Measurements from ENCODE around the gene RPS13.

DNA sequence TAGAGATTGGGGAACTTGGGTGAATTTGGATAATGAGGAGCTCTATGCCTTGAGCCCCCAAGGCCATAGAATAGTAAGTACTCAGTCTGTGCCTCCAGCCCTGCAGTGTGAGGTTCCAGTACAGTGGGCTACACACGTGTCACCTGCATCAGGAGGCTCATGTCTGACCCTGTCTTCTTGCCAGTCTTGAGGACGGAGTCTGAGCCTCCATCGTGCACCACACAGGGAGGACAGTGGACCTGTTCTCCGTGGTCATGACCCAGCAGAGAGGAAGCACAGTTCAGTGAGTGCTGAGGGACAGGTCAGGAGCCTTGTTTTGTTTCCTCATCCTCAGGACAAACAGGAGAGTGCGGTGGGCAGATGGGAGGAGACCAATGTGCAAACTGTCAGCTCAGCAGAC is 30.8 kb downstream of the RPS13 start:
- TF ChIP-seq, protein P1, sequence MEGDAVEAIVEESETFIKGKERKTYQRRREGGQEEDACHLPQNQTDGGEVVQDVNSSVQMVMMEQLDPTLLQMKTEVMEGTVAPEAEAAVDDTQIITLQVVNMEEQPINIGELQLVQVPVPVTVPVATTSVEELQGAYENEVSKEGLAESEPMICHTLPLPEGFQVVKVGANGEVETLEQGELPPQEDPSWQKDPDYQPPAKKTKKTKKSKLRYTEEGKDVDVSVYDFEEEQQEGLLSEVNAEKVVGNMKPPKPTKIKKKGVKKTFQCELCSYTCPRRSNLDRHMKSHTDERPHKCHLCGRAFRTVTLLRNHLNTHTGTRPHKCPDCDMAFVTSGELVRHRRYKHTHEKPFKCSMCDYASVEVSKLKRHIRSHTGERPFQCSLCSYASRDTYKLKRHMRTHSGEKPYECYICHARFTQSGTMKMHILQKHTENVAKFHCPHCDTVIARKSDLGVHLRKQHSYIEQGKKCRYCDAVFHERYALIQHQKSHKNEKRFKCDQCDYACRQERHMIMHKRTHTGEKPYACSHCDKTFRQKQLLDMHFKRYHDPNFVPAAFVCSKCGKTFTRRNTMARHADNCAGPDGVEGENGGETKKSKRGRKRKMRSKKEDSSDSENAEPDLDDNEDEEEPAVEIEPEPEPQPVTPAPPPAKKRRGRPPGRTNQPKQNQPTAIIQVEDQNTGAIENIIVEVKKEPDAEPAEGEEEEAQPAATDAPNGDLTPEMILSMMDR (conservative IDR thresholded peaks at IDR 0.05; ENCODE audit: low read depth, low read length): no peak
- no peak for TF ChIP-seq EZH2 (IDR thresholded peaks at IDR 0.05; ENCODE audit: borderline replicate concordance, low read depth, low read length, poor library complexity, severe bottlenecking)
